HG03045 (cell line): ENCODE measurements around the gene MEGF10.

Source experiments
- ATAC-seq: cut with Tn5 transposase; IDR thresholded peaks from one replicate; pipeline ENCODE4 v1.9.1; 2021; ENCODE audit warnings: mild to moderate bottlenecking, moderate library complexity; ENCODE audit not compliant: unreplicated experiment

The MEGF10 gene

GRCh38 chr5:127363403-127363802 lies 72.8 kb downstream of the MEGF10 start:
- no peak for ATAC-seq

- ATAC-seq: no peak
These were observed 76.4 kb downstream of the MEGF10 start for GRCh38 chr5:127367029-127367428.

DNA sequence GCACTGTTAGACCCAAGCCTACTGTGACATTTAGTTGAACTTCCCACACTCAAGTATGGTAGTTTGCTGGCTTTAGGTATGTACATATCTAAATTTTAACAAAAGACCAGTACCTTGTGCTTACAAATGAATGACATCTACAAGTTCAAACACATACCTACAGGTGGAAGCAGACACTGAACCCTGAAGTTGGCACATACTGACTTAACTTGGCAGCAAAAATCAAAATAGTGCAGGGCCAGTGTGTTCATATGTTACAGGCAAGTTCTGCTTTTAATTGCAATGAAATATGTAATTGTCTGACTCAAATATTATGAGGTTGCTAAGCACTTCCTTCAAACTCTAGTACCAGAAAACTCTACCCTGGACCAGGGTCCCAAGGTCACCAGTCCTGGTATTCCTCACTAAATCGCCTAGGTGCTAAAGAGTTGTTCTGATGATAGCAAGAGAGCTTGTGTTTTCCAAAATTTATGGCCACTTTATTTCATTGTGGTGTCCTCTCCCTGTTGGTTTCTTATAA lies 77.4 kb downstream of the MEGF10 start:
- no peak for ATAC-seq

GRCh38 chr5:127369796-127370195 lies 79.2 kb downstream of the MEGF10 start:
- no peak for ATAC-seq

DNA sequence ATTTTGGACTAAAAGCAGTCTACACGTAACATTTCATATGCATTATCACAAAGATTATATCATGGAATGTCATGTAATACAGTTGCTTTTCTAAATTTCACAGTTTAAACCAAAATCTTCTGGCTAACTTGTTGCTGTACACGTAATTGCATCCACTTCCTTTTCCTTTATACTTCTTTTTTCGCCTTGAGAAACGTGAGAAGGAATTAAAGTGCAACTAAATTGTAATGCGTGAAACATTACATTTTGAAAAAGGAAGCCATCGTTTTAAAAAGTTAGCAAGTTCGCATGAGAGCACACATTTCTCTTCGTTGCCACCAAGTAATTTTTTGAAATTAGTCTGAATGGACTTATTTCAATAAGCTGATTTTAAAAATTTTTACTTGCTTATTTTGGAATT lies 80.0 kb downstream of the MEGF10 start:
- no peak for ATAC-seq

- no peak for ATAC-seq
These were observed 83.4 kb downstream of the MEGF10 start for GRCh38 chr5:127373858-127374491.

- ATAC-seq: no peak
These were observed 84.5 kb downstream of the MEGF10 start for GRCh38 chr5:127375124-127375523.

DNA sequence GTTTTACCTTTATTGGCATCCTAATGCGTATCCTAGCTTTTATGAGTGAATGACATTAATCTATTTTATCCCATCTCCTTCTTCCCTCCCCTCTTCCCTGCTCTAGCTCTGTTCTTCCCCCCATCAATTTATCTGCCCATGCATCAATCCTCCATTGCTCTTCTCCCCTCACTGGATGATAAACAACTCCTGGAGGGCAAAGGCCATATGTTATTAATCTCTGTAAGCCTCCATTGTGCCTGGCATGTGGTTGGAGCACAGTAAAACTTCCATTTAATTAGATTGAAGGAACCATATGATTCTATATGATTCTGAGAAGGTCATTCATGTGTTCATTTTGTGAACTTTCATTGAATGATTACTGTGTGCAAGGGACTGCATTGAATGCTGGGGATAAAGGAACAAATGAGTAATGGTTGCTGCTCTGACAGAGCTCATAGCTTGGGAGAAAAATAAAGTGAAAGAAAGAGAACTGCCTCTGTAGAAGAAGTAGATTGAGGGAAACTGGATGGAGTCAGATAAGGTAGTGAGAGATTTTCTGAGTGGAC lies 85.0 kb downstream of the MEGF10 start:
- ATAC-seq: no peak

DNA sequence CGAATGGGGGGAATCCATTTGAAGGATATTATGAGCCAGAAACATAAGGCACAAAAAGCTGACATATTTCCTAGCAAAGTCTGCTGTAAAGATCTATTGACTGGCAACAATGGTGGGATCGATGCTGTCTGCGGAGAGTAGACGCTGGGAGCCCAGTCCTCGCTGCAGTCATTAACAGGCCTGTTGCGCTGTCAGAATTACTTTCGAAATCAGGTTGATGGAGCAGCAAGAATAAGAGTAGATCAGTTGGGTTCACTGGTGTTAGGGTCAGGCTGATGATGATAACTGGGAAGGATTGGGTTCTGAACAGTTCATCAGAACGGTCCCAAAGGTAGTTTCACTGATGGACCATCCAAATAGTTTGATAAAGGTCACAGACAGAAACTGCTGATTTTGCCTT lies 87.1 kb downstream of the MEGF10 start:
- no peak for ATAC-seq

GRCh38 chr5:127385936-127386335 lies 95.3 kb downstream of the MEGF10 start:
- no peak for ATAC-seq

DNA sequence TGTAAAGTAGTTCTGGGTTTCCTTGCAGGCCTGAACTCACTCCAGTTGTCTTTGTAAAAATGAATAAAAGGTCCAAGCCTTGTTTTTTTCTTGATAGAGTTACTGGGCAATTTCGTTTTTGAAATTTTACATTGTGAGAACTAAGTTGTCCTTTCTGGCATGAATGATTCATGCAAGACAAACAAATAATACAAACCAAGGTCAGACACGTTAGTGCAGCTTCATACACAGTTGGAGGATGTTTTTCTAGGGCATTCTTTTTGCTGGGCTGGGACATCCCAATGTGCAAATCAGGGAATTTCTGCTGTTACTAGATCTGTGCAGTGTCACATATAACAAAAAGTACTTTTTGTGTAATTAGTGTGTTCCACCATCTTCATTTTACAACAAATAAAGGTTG lies 96.0 kb downstream of the MEGF10 start:
- ATAC-seq: no peak

DNA sequence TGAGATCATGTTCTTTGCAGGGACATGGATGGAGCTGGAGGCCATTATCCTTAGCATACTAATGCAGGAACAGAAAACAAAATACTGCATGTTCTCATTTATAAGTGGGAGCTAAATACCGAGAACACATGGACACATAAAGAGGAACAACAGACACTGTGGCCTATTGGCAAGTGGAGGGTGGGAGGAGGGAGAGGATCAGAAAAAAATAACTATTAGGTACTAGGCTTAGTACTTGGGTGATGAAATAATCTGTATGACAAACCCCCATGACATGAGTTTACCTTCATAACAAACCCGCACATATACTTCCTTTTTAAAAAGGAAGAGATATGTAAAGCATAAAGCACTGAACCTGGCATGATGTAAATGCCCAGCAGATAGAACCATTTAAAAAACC lies 99.0 kb downstream of the MEGF10 start:
- ATAC-seq: no peak

- ATAC-seq: no peak
These were observed 102.2 kb downstream of the MEGF10 start for GRCh38 chr5:127392762-127393161.

DNA sequence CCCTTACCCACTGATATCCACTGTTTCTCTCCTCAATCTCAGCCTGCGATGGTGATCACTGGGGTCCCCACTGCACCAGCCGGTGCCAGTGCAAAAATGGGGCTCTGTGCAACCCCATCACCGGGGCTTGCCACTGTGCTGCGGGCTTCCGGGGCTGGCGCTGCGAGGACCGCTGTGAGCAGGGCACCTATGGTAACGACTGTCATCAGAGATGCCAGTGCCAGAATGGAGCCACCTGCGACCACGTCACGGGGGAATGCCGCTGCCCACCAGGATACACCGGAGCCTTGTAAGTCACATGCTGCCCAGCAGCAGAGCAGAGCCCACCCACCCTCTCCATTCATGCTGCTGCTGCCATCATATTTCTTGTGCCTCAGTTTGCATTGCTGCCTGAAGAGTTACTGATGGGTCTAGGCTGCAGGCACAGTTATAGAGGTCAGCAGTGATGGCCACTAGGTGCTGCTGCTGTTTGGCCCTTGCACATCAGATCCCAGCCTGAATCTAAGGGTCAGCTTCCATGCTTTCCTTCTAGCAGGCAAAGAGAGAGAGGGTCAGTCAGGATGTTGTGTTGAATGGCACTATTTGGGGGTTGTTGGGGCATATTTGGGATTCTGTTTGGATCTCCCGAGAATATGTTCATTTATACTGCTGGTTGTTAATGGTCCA lies 106.0 kb downstream of the MEGF10 start:
- no peak for ATAC-seq

DNA sequence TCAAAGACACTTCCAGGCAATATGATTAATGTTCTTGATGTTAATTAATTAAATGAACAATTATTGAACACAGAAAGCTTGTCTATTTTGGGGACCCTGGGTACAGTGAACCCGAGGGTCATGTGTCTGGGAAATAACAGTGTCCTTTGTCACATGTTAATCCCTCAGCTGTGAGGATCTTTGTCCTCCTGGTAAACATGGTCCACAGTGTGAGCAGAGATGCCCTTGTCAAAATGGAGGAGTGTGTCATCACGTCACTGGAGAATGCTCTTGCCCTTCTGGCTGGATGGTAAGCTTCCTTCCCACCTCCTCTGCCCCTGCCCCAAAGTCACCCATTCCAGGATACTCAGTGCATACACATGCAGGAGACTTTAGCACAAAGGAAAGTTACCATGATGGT lies 107.9 kb downstream of the MEGF10 start:
- ATAC-seq: no peak

GRCh38 chr5:127399068-127399467 lies 108.5 kb downstream of the MEGF10 start:
- ATAC-seq: no peak

DNA sequence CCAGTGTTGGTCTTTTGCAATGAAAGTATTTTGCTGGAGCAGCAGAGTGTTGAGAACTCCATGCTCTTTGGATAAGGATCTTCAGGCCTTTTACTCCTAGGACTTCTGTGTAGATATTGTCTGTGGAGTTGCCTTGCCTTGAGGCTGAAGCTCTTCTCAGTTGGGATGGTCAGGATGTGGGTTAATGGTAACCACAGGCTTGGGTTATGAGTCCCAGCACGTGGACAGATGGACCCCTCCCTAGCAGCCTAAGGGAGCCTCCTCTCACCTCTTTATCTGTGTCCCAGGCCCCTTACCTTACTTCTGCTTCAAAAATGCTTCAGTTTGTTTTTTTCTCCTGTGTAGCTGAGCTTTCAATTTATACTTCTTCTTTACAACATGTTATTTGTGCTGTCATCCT lies 109.9 kb downstream of the MEGF10 start:
- no peak for ATAC-seq

- no peak for ATAC-seq
These were observed 110.5 kb downstream of the MEGF10 start for GRCh38 chr5:127400946-127401670.

DNA sequence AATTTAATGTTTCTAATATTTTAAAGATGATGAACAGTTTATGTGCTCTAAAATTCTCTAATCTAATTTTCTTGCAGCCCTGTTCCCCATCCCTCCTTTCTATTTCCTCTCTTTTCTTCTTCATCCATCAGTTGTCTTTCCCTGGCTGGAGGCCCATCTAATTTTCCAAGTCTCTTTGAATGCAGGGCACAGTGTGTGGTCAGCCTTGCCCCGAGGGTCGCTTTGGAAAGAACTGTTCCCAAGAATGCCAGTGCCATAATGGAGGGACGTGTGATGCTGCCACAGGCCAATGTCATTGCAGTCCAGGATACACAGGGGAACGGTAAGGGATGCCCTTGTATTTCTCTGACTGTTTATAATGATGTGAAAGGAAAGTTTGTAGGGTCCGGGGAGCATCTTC lies 111.8 kb downstream of the MEGF10 start:
- no peak for ATAC-seq

DNA sequence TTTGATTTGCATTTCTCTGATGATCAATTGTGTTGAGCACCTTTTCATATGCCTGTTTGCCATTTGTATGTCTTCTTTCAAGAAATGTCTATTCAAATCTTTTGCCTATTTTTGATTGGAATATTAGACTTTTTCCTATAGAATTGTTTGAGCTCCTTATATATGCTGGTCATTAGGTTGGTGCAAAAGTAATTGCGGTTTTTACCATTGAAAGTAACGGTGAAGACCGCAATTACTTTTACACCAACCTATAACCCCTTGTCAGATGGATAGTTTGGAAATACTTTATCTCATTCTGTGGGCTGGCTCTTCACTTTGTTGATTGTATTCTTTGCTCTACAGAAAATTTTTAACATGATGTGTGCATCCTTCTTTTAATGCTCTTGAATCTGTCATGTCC lies 113.6 kb downstream of the MEGF10 start:
- ATAC-seq: no peak

- ATAC-seq: no peak
These were observed 115.9 kb downstream of the MEGF10 start for GRCh38 chr5:127406326-127407121.
